HG02938 (cell line): ENCODE results near the gene UFSP1.

Source experiments
- ATAC-seq: cut with Tn5 transposase; IDR thresholded peaks from one replicate; pipeline ENCODE4 v1.9.1; 2021; ENCODE audit warnings: mild to moderate bottlenecking, moderate library complexity; ENCODE audit not compliant: unreplicated experiment

UFSP1 gene

DNA sequence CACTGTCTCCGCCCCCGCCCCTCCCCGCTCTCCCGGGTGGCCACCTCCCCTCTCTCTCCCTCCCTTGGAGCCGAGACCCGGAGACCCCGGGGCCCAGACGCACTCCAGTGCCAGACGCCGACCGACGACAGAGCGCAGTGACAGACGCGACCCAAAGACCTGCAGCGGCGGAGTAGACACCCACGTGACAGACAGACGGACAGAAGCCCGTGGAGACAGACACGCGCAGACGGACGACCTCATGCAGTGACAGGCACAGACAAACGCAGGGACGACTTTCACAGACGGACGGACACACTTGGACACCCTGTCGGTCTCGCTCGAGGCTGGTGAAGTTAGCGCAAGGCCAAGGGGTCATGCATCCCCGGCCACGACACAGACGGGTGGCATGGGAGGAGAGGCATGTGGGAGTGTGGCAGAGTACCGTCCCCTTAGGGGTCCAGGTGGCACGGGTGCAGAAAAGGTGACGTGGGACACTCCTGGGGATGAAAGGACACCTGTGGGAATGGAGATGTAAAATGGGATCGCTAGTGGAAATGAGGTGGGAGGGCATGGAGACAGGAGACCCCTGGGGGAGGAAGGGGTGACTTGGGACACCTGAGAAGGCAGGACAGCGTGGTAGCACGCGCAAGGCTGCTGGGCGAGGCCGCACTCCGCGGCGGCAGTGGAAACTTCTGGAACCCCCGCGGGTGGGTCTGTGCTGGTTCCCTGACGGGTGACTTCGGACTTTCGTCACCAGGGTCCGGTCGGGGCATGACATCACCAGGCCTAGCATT lies 6.6 kb upstream of the UFSP1 start:
- no peak for ATAC-seq

DNA sequence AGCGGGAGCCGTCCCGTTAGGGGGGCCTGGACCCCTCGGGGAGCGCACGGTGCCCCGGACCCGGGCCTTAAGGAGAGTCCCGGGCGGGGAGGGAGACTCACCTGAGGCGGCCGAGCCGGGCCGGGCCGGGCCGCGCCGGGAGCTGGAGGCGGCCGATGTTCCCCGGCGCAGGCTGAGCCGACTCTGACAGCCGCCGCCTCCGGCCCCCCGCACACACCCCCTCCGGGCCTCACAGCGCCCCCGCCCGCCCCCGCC lies 6.1 kb upstream of the UFSP1 start, which contains the start of gene ACHE:
Gene ACHE (minus strand): TSS at position 188 of the 255 bp plus-strand sequence. CDS start 1,656 bp downstream, outside the sequence.
- ATAC-seq, result no peak

DNA sequence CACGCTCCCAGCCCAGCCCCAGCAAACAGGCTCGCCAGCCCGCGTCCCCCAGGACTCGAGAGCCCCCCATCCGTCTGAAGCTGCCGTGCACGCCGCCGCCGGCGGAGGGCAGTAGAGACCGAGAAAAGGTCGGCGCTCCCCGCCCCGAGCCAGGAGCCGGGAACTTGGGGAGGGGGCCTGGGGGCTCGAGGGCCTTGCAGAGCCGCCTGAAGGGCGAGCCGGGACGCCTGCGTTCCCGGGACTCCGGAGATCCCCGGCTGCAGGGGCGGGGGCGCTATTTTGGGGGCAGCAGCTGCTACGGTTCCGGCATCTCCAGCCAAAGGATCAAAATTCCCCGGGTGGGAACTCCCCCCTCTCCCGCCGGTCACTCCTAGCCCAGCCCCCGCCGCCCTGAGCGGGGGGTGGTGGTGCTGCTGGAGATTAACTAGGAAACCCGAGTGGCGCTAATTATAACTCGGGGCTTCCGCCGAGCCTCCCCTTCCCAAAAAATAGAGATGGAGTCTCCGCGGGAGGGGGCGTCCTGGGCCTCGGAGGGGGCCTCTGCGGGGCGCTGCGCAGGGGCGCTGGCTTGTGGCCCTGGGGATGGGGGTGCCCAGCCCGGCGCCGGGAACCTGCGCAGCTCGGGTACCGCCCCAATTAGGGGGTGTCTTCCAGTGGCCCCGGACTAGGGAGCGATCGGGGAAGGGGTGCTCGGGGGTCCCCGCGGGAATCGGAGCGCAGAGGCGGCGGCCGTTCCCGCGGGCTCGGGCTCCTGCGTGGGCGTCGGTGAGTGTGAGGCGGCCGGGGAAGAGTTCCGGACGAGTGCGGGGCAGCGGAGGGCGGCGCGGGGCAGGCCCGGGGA lies 5.6 kb upstream of the UFSP1 start:
- no peak for ATAC-seq

GRCh38 chr7:100893910-100894721 lies 4.6 kb upstream of the UFSP1 start:
- no peak for ATAC-seq

- ATAC-seq, result no peak
These were observed 3.9 kb upstream of the UFSP1 start for GRCh38 chr7:100893318-100893895.

DNA sequence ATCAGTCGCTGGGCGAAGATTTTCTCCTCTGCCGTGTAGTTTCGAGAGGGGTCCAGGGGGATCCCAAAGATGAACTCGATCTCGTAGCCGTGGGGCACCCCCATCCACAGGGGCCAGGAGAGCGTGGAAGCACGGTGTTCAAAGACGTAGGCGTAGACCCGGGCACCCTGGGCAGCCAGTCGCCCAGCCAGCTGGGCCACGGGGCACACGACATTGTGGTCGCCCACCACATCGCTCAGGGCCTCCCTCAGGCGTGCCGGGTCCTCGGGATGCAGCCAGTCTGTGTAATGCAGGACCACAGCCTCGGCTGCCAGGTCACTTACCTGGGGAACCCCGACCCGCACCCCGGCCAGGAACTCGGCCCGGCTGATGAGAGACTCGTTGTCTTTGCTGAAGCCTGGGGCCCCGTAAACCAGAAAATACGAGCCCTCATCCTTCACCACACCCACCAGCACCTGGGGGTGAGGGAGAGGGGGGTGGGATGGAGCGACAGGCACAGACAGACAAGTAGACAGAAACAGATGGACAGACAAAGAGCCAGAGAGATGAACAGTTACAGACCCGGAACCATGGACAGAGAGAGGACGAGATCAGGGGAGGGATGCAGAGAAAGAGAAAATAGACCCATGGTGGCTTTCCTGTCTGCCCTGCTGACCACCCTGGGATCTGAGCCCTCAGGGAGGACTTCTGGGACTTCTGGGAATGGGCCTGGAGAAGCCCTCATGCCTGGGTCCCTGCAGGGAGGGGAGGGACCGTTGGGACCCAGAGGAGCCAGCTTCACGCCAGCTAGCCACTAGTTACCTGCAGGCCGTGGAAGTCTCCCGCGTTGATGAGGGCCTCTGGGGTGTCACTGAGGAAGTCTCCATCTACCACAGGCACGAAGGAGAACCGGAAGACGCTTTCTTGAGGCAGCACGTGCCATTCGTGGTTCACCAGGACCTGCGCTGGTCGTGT lies 3.1 kb upstream of the UFSP1 start:
- no peak for ATAC-seq

GRCh38 chr7:100891568-100892247 lies 2.2 kb upstream of the UFSP1 start:
- no peak for ATAC-seq

DNA sequence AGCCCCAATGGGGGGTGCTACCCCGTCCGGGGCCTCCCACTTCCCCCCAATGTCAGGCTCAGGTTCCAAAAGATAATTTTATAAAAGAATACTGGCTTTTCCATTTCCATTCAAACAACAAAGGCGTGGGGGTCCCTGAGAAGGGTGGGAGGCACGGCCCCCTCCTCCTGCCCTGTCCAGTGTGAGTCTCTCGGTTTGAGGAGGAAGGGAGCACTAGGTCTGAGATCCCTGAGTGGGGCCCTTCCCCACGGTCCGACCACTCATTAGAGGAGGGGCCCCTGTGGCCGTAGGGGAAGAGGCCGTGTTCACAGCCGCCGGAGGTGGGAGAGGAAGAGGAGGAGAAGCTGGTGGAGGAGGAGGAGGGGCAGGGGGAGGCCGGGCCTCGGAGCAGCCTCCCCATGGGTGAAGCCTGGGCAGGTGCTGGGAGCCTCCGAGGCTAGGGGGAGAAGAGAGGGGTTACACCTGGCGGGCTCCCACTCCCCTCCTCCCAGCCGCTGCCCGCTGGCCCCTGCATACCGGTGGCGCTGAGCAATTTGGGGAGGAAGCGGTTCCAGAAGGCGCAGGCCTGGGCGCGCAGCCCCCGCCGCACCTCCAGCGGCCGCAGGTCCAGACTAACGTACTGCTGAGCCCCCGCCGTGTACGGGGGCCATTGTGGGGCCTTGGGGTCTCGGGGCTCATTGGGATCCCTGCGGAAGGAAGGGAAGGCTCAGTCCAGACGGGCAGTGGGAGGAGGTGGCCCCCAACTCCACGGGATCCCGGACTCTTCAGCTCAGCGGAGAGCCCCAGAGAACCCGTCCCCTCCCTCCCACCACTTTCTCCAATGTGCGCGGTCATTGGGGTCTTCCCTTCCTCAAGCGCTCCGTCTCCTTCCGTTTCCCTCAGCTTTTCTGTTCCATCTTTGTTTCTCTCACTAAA lies 1.4 kb upstream of the UFSP1 start:
- no peak for ATAC-seq

DNA sequence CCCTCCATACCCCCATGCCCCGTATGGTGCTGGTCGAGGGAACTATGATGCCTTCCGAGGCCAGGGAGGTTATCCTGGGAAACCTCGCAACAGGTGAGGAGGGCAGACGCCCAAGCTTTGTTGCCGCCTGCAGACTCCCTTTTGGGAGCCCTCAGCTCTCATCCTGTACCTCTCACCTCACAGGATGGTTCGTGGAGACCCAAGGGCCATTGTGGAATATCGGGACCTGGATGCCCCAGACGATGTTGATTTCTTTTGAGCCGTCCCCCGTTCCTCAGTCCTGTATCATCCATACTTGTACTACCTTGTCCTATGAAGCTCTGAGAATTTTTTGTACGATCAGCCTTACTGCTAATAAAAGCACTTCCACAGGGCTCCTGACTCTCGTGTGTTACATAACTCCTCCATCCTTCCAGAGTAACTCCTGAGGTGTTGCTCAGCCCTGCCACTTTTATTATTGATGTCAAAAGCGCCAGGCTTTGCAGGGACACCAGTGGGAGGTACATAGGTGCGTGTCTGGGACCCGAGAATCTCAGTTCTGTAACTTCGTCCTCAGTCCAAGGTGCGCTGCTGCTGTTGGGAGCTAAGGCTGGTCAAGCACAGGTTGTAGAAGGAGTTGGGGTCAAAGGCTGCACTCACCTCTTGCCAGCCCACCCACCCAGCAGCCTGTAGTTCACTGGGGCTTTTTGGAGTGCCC lies 1.1 kb downstream of the UFSP1 start:
- ATAC-seq, result no peak

DNA sequence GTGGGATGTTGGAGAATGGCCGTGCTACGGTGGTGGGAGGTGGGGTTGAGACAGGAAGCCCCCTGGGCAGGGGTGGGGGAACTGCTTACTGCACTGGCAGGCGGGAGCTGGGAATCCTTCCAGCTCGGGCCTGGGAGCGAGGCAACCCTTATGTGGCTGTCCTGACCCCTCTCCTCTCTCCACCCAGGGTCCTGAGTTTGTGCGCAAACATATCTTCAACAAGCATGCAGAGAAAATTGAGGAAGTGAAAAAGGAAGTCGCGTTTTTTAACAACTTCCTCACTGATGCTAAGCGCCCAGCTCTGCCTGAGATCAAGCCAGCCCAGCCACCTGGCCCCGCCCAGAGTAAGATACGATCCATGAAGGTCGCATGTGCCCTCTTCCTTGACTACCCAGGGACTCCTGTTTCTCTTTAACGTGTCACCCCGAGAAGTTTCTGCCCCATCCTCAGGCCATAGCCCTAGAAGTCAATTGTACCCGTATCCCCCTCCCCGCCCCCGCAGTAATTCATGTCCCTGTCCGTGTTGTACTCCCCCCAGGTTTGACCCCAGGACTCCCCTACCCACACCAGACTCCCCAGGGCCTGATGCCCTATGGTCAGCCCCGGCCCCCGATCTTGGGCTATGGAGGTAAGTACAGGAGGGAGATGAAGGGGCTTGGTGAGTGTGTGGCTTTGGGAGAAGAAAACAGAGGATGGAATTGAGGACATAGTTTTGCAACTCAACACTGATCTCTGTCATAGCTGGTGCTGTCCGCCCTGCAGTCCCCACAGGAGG lies 1.8 kb downstream of the UFSP1 start:
- no peak for ATAC-seq

- ATAC-seq, result no peak
These were observed 2.5 kb downstream of the UFSP1 start for GRCh38 chr7:100886936-100887515.

GRCh38 chr7:100886142-100886935 lies 3.2 kb downstream of the UFSP1 start:
- ATAC-seq, result no peak

GRCh38 chr7:100885440-100886141 lies 3.9 kb downstream of the UFSP1 start:
- no peak for ATAC-seq

DNA sequence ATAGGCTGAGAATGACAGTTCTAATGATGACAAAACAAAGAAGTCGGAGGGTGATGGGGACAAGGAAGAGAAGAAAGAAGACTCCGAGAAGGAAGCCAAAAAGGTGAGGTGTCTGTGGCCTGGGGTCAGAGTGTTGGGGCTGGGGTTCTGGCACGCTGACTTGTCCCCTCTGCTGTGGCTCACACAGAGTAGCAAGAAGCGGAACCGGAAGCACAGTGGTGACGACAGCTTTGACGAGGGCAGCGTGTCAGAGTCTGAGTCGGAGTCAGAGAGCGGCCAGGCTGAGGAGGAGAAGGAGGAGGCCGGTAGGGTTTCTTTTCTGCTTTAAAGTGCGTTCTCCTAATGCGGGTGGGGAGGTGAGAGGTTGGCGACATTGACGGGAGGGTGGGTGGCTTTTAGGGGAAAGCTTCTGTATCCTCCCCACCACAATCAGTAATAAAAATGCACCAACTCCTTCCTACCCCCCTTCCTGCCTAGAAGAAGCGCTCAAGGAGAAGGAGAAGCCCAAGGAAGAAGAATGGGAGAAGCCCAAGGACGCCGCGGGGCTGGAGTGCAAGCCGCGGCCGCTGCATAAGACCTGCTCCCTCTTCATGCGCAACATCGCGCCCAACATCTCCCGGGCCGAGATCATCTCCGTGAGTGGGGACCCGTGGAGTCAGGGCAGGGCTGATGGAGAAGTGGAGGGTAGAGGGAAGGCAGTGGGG lies 4.6 kb downstream of the UFSP1 start:
- ATAC-seq, result no peak
